HG03442 (cell line): Measurements from ENCODE around the gene DIPK1A.
"Not testable (repeated sequence)": the region's sequence is repeated elsewhere in the genome, so short reads cannot be mapped to it uniquely, and the experiment has no call there.

ENCODE experiments used
- ATAC-seq: cut with Tn5 transposase; IDR thresholded peaks from one replicate; pipeline ENCODE4 v1.9.1; 2021; ENCODE audit warnings: mild to moderate bottlenecking, moderate library complexity; ENCODE audit not compliant: unreplicated experiment

The DIPK1A gene

GRCh38 chr1:92921031-92922023 lies 39.9 kb downstream of the DIPK1A start:
- no peak for ATAC-seq

DNA sequence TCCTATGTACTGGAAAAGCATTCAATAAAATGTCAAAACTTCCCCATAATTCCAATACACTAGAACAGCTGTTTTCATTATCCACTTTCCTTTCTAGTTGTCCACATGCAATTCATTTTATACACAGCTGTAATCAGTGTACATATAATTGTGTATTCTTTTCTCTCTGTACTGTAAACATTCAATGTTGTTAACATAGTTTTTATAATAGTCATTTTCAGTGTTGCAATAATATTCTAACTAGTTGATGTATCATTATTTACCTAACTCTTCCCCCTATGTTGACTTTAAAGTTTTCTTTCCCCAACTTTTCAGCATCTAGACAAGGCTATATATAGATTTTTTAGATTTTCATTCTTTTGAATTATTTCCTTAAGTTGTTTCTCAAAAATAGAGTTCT lies 44.4 kb downstream of the DIPK1A start:
- ATAC-seq: no peak

- no peak for ATAC-seq
Observed at GRCh38 chr1:92915547-92915946, 45.7 kb downstream of the DIPK1A start.

GRCh38 chr1:92913093-92913819 lies 48.0 kb downstream of the DIPK1A start:
- ATAC-seq: no peak

GRCh38 chr1:92910081-92910480 lies 51.2 kb downstream of the DIPK1A start:
- ATAC-seq: no peak

GRCh38 chr1:92909321-92909720 lies 51.9 kb downstream of the DIPK1A start:
- no peak for ATAC-seq

- no peak for ATAC-seq
Observed at GRCh38 chr1:92907949-92908684, 53.1 kb downstream of the DIPK1A start.

GRCh38 chr1:92903765-92904164 lies 57.5 kb downstream of the DIPK1A start:
- ATAC-seq: no peak

GRCh38 chr1:92902406-92902744 lies 58.9 kb downstream of the DIPK1A start:
- ATAC-seq: no peak

GRCh38 chr1:92901699-92902405 lies 59.4 kb downstream of the DIPK1A start:
- ATAC-seq: no peak

DNA sequence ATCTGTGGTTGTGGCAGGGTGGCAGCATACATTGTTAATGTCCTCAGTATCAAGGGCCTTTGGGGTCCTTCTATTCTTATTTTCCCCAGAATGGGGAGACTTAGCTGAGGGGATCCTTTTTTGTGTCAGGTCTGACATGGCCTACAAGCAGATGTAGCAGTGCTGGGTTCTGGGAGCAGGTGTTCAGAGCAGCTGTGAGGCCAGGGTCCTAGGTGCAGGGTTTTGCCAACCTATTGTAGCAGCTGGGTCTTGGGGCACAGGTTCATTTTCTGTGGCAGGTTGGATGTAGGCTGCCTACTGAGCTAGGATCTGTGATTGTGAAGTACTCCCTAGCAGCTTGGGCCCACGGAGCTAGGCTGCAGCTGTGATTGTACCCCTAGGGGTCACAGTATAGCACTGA lies 60.1 kb downstream of the DIPK1A start:
- ATAC-seq: no peak

DNA sequence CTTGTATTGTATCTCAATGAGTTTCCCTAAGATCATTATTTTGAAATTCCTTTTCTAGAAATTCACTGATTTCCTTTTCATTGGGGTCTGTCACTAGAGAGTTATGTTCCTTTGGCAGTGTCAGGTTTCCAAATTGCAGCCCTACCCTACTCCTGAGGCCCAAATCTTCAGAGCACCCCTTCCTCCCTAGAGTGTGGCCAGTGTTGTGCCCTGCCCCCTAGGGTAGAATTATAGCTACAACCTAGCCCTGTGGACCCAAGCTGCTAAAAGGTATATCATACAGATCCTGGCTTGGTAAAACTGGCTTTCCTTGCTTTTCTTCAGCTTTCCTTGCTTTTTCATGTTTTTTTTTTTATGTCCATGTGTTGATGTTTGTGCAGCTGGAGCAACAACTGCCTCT lies 60.7 kb downstream of the DIPK1A start:
- no peak for ATAC-seq

GRCh38 chr1:92899780-92900179 lies 61.5 kb downstream of the DIPK1A start:
- ATAC-seq: no peak

GRCh38 chr1:92898053-92898452 lies 63.2 kb downstream of the DIPK1A start:
- ATAC-seq: not testable (repeated sequence)

DNA sequence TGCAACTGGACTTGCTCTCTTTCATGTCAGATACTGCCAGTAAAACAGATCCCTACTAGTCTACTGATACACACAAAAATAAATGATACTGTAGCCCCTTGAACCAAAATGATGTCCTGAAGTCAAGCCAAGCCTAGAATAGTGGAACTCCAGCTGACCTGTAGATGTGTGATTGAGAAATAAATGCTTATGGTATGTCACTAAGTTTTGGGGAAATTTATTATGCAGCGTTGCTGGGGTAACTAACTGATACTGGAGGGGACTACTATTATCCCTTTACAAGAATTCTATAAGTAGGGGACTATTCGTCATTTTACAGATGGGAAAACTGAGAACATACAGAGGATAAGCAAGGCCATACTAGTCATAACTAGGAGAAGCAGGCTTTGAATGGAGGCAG lies 73.8 kb downstream of the DIPK1A start:
- no peak for ATAC-seq

DNA sequence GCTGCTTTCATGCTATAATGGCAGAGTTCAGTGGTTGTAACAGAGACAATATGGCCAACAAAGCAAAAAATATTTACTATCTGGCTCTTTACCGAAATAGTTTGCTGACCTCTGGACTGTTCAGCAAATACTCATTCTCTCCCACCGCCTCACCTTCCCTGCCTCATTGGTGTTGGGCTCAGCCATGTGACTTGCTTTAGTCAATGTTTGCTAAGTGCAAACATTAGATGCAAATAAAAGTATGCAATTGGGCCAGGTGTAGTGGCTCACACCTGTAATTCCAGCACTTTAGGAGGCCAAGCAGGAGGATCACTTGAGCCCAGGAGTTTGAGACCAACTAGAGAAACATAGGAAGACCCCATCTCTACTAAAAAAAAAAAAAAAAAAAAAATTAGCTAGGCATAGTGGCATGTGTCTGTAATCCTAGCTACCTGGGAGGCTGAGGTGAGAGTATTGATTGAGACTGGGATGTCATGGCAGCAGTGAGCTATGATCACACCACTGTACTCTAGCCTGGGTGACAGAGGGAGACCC lies 74.3 kb downstream of the DIPK1A start:
- ATAC-seq: no peak

DNA sequence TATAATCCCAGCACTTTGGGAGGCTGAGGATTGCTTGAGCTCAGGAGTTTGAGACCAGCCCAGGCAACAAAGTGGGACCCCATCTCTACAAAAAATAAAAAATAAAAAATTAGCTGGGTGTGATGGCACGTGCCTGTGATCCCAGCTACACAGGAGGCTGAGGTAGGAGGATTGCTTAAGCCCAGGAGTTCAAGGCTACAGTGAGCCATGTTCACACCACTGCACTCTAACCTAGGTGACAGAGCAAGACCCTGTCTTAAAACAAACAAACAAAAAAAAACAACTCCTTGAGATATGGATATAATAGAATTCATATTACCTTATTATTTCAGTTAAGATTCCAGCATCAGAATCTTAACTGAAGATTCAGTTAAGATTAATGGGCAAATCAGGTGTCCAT lies 77.1 kb downstream of the DIPK1A start:
- ATAC-seq: no peak

DNA sequence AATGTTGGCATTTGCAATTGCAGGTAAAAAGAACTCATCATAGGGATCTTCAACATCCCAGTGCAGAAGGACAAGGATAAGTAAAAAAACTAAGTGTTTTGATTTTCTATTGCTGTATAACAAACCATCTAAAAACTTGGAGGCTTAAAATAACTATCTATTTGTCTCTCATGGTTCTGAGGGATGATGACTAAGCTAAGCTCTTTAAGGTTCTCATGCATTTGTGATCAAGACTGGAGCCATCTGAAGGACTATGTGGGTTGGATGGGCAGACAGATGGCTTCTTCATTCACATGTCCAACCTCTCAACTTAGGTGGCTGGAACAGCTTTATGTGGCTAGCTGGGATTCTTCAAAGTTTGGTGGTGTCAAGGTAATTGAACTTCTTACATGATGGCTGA lies 78.0 kb downstream of the DIPK1A start:
- ATAC-seq: no peak

DNA sequence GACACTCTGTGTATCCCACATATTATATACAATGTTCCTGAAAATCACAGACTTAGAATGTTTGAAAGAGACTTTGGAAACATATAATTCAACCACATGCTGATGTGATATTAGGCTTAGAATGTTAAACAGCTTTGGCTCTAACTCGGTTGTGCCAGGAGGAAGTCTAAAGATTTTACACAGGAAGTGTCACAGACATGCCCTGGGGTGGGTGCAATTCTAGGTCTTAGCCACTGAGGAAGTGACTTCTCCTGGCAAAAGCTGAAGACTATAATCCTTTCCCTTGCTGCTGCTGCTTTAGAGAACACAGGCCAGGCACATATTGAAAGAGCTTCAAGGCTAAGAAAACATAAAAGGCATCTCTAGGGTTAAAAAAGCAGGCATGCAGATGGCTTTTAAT lies 78.4 kb downstream of the DIPK1A start:
- no peak for ATAC-seq

DNA sequence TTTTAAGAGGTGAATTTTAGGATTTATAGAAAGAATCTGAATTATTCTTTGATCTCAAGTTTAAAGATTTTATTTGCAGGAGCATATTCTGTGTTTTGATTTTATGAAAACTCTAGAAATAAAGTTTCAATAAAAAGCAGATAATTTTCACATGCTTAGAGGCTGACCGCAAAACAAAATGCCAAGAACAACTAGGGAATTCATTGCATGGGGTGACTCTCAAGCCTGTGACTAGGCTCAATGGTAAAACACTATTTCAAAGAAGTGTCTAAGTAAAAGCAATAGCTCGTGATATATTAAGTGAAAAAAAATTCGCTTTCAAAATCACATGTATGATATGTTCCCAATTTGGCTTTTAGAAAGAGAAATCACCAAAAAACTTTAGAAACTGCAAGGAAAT lies 79.9 kb downstream of the DIPK1A start:
- ATAC-seq: no peak
